ENCODE results near the gene NDUFA8. TPM values are rescaled to one million over a fixed set of nuclear protein-coding genes. Genes with fewer than 3 reads are reported as not detected.

NDUFA8 gene
- total RNA-seq, 4 donors from 2014 or later = 16.3 to 34.4 (median 30.2) TPM

DNA sequence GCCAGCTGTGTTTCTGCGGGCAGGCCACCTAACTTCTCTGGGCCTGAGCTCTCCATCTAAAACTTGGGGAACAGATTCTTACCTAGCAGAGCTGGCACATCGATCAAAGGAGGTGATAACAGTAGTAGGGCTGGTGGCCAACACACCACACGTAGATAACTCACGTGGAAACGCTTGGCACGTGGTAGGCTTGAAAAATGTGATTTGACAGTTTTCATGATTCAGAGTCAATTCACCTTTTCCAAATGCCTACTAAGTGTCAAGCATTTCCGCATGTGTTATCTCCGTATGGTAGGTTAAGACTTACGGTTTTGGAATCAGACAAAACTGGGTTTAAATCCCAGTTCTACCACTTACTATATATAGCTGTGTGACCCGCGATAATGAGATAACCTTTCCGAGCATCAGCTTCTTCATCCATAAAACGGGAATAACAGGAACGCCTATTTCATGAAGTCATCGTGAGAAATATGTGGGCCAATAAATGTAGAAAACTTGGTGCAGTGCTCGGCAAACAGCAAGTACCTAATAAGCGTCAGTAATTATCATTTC lies 25.5 kb downstream of the NDUFA8 start:
- H3K9me3 ChIP-seq = no peaks in the 10 kb centered on the region
- no peaks in the 10 kb centered on the region for H3K36me3 ChIP-seq
- TF ChIP-seq POLR2AphosphoS5 (IDR thresholded peaks at IDR 0.05) (no peak), POLR2A (IDR thresholded peaks at IDR 0.05) (no peak), EP300 (IDR thresholded peaks at IDR 0.05) (no peak)
- TF ChIP-seq, protein P1, sequence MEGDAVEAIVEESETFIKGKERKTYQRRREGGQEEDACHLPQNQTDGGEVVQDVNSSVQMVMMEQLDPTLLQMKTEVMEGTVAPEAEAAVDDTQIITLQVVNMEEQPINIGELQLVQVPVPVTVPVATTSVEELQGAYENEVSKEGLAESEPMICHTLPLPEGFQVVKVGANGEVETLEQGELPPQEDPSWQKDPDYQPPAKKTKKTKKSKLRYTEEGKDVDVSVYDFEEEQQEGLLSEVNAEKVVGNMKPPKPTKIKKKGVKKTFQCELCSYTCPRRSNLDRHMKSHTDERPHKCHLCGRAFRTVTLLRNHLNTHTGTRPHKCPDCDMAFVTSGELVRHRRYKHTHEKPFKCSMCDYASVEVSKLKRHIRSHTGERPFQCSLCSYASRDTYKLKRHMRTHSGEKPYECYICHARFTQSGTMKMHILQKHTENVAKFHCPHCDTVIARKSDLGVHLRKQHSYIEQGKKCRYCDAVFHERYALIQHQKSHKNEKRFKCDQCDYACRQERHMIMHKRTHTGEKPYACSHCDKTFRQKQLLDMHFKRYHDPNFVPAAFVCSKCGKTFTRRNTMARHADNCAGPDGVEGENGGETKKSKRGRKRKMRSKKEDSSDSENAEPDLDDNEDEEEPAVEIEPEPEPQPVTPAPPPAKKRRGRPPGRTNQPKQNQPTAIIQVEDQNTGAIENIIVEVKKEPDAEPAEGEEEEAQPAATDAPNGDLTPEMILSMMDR (IDR thresholded peaks at IDR 0.05) = no peak
- DNase-seq (ENCODE audit: low spot score in 2 of 2) = no peak
- no peak overlapping the region for H3K4me3 ChIP-seq
- H3K27me3 ChIP-seq = no peaks in the 10 kb centered on the region
- no peak overlapping the region for H3K27ac ChIP-seq
- peaks cover 10% of the 10 kb centered on the region for H3K4me1 ChIP-seq
- 72% methylated on average over 17 of the region's 17 CpGs for WGBS

DNA sequence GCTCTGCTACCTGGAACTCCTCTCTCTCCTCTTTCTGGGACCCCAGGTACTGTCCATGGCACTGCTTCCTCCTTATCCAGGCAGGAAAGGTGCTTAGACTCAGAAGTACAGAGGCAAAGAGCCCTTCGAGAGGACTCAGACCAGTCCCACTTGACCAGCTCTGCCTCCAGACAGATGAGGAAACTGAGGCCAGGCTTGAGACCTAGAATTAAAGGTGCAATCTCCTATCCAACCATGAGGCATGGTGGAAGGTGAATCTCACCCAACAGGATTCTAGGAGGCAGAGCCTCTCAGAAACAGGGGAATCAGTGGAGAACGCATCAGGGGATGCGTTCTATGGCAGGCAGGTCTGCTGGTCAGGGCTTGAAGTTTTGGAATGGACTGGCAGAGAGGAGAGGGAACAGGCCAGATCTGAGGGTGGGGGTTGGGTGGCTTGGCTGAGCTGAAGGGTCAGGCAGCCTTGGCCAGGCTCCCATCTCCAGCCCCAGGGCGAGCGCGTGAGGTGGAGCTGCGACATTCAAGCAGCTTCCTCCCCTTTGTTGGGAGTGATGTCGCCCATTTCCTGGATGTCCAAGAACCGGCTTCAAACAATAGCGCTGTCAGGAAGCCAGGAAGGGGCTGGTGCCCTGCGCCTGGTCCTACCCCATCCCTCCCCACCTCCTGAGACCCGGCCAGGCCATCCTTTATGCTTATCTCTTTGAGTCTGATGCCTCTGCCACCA lies 26.2 kb downstream of the NDUFA8 start:
- no peaks in the 10 kb centered on the region for H3K9me3 ChIP-seq
- no peak for TF ChIP-seq POLR2A (IDR thresholded peaks at IDR 0.05)
- TF ChIP-seq, protein P1 (IDR thresholded peaks at IDR 0.05) = no peak
- no peak for TF ChIP-seq EP300 (IDR thresholded peaks at IDR 0.05)
- TF ChIP-seq POLR2AphosphoS5 (IDR thresholded peaks at IDR 0.05) = no peak
- peak in 1 of 2 donors; percentile 58 for DNase-seq (ENCODE audit: low spot score in 2 of 2)
- no peak overlapping the region for H3K4me3 ChIP-seq
- H3K27ac ChIP-seq = no peak overlapping the region
- H3K36me3 ChIP-seq = no peaks in the 10 kb centered on the region
- WGBS = 68% methylated on average over 11 of the region's 12 CpGs
- H3K27me3 ChIP-seq = no peaks in the 10 kb centered on the region
- peaks cover 5% of the 10 kb centered on the region for H3K4me1 ChIP-seq

DNA sequence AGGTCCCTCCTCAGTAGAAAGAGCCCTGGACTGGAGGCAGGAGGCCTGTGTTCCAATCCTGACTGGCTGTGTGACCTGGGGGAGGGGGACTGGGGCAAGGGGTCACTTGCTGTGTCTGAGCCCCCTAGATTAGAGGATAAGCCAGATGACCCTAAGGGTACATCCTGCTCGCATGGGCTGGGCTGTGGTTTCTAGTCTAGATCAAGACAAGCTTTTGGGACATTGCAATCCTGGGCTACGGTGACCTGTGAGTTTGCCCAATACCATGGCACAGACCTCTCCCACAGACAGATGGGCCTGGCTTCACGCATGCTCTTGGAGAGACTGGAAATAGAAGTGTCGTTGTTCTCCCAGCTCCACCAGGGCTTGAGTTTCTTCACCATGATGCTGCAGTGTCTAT lies 27.0 kb downstream of the NDUFA8 start:
- Histone ChIP-seq H3K36me3 (no peaks in the 10 kb centered on the region), H3K27me3 (peaks cover 4% of the 10 kb centered on the region), H3K4me3 (no peak overlapping the region), H3K9me3 (no peaks in the 10 kb centered on the region), H3K4me1 (peaks cover 5% of the 10 kb centered on the region), H3K27ac (no peak overlapping the region)
- TF ChIP-seq POLR2AphosphoS5 (IDR thresholded peaks at IDR 0.05) = no peak
- no peak for TF ChIP-seq EP300 (IDR thresholded peaks at IDR 0.05)
- TF ChIP-seq, protein P1 (IDR thresholded peaks at IDR 0.05) = no peak
- no peak for TF ChIP-seq POLR2A (IDR thresholded peaks at IDR 0.05)
- WGBS = 94% methylated on average over 3 of the region's 4 CpGs
- DNase-seq (ENCODE audit: low spot score in 2 of 2) = no peak

DNA sequence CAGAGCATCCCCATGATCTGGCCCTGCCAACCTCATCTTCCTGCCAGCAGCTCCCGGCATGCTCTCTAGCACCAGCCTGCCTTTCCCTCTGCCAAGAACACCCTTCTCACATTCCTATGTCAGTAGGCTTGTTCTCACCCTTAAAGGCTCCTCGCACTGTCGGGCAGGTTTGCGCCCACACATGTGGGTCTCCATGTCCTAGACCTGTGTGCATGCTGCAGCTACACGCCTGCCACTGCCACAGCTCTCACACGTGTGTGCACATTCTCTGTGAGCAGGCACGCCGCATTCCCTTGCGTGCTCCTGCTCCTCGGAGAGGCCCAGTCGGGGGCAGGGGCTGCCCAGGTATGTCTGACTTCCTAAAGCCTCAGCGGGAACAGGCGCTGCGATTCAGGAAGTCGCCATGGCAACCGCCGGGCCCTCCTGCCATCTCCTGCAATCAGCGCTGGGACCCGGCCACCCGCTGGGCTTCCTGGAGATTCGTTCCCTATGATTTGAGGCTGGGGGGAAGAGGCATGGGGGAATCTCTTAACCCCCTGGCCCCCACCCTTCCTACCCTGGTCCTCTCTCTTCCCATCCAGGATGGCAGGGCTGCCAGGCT lies 28.1 kb downstream of the NDUFA8 start:
- no peak for TF ChIP-seq POLR2AphosphoS5 (IDR thresholded peaks at IDR 0.05)
- TF ChIP-seq, protein P1 (IDR thresholded peaks at IDR 0.05) = no peak
- Histone ChIP-seq H3K4me3 (no peak overlapping the region), H3K27me3 (peaks cover 14% of the 10 kb centered on the region), H3K9me3 (no peaks in the 10 kb centered on the region), H3K4me1 (peaks cover 12% of the 10 kb centered on the region), H3K27ac (no peak overlapping the region), H3K36me3 (no peaks in the 10 kb centered on the region)
- DNase-seq (ENCODE audit: low spot score in 2 of 2) = peak in 1 of 2 donors; percentile 45
- 26% methylated on average over 18 of the region's 21 CpGs for WGBS

DNA sequence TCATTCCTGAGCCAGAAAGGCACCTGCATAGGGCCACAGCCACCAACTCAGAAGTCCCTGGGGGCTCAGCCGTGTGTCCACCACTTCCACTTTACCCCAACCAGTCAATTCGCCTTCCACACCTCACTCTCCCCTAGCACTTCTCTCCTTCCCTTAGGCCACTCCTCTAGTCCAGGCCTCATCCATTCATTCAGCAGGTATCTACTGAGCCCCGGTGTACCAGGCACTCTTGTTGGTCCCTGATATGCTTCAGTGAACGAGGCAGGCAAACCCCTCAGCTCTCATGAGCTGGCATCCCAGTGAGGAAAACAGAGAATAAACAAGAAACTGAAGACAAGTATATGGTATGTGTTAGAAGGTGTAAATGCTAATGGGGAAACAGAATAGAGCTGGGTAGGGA lies 28.7 kb downstream of the NDUFA8 start:
- H3K27me3 ChIP-seq = peaks cover 20% of the 10 kb centered on the region
- H3K4me3 ChIP-seq = no peak overlapping the region
- no peak overlapping the region for H3K27ac ChIP-seq
- no peak for DNase-seq (ENCODE audit: low spot score in 2 of 2)
- no peaks in the 10 kb centered on the region for H3K9me3 ChIP-seq
- H3K36me3 ChIP-seq = no peaks in the 10 kb centered on the region
- TF ChIP-seq POLR2AphosphoS5 (IDR thresholded peaks at IDR 0.05) (no peak), EP300 (IDR thresholded peaks at IDR 0.05) (no peak), POLR2A (IDR thresholded peaks at IDR 0.05) (no peak)
- TF ChIP-seq, protein P1 (IDR thresholded peaks at IDR 0.05) = no peak
- H3K4me1 ChIP-seq = peaks cover 19% of the 10 kb centered on the region
- WGBS = 72% methylated on average over 4 of the region's 4 CpGs
